ENCODE measurements around the gene SYNPO.

Gene SYNPO

DNA sequence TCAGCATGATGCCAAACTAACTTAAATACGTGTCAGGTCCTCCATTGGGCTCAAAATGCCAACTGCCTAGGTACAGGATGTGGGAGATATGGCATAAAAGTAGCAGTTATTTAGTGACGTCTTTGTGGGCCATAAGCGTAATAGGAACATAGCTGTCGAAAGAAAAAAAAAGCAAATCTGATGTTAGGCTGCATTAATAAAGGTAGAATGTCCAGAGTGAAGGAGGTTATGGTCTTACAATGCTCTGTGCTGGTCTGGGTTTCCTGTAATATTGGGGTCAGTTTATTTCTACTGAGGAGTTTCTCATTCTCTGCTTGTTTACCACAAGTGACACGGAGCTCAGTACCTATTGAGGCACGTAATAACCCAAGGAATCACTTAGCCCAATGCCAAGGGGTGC, 33.4 kb upstream of the SYNPO start:
- DNase-seq: no peak

DNA sequence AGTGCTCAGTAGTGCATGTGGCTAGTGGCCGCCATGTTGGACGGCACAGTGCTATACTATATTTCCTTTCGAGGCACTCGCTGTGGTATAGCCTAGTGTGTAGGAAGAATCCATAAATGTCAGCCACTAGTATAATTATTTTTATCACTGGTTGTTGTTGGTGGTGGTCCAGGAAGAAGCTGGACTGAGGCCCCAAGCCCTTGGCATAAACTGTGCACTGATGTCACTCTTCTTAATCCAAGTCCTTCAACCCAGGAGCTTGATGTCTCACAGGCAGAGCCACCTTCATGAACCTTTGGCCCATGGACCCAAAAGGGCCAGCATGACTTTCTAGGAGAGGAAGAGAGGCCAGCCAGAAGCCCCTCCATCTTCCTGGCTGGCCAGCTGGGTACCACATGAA, 32.5 kb upstream of the SYNPO start:
- no peak for DNase-seq

DNA sequence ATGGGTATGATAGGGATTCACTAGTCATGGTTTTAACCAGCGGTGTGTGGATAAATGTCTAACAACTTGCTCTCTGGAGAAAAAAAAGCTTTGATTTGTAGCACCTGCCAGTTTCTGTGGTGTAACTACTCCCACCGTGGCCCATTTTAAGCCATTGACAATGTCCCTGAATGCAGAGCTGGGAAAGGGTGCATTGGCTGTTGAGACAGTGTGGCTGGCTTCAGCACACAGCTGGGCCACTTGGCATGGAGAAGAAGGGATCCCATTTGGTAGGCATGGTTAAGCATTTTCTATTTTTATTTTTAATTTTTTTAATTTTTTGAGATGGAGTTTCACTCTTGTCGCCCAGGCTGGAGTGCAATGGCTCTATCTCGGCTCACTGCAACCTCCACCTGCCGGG, 31.5 kb upstream of the SYNPO start:
- no peak for DNase-seq

DNA sequence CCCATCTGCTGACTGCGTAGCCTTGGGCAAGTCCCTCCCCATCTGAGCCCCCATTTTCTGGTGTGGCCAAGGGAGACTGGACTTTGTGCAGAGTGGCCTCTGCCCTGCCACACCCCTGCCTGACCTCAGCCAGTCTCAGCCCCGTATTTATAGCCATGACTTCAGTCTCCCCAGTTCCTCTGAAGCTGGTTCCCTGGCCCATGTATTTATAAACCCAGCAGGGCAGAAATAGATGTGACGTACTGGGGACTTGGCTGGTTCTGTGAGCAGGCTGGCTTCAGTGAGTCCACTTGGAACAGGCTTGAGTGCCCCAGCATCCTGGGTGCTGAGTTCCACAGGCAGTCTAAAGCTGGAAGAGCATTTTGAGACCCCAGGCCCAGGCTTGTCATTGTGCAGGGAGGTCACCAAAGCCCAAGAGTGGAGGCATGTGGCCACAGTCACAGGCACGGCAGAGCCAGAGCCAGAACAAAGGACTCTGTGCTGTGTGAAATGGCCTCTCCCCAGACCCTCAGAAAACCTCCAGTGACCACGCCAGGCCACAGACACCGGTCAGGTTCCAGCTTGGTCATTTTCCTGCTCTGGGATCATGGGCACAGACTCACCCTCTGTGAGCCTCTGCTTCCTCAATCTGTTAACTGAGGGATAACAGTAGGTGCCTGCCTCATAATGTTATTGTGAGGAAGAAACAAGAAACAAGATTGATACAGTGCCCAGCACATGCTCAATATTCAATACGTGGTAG, 30.4 kb upstream of the SYNPO start:
- DNase-seq: no peak

DNA sequence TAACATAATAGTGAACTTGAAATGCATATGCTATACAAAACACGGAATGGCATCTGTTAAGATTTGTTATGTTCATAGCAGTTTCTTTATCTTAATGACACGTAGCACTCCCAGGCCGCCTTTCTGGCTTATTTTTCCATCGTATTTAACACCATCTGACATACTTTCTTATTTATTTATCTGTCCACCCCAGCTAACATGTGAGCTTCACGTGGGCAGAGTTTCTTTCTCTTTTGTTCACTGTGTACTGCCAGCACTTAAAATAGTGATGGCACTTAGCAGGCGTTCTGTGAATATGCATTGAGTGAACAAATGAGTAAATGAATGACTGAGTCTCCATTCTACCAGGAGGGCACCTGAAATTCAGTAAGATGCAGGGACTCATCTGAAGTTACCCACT, 29.4 kb upstream of the SYNPO start:
- no peak for DNase-seq

DNA sequence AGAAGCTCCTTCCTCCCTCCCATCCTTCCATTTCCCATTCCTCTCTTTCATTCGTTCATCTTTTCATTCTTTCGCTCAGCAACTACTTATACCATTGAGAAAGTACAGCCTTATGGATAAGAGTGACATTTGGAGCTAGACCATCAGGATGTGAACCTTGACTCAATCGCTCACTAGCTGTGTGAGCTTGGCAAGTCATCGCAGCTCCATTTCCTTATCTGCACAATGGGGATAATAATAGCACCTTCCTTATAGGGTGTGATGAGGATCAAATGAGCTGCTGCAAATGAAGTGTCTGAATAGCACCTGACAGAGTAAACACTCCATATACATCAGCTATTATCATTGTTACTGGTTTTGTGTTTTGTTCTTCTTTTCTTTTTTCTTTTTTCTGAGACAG, 28.1 kb upstream of the SYNPO start:
- DNase-seq: no peak

DNA sequence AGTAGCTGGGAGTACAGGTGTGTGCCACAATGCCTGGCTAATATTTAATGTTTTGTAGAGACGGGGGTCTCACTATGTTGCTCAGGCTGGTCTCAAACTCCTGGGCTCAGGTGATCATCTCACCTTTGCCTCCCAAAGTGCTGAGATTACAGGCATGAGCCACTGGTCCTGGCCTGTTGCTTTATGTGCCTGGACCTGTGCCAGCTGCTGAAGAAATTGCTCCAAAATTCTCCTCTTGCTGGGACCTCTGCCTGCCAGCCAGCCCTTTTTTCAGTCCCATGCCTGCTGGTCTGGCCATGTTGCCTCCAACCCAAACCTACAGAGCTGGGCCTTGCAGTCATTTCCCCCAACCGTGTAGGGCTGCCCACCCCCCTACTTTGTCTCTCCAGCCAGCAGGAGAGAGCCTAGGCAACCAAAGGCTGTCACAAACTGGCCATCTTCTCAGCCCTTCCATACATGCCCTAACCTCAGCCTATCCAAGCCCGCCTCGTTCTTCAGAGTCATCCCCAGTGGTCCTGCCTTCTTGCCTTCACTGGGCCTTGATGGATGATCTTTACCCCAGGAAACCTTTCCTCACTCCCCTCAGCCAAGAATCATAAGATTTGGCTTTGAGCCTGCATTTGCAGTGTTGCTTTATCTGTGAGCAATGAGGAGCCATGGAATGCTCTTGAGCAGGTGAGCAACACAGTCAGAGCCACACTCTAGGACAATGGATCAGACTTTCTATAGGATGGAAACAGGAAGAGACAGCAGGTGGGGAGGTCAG, 27.4 kb upstream of the SYNPO start:
- no peak for DNase-seq

DNA sequence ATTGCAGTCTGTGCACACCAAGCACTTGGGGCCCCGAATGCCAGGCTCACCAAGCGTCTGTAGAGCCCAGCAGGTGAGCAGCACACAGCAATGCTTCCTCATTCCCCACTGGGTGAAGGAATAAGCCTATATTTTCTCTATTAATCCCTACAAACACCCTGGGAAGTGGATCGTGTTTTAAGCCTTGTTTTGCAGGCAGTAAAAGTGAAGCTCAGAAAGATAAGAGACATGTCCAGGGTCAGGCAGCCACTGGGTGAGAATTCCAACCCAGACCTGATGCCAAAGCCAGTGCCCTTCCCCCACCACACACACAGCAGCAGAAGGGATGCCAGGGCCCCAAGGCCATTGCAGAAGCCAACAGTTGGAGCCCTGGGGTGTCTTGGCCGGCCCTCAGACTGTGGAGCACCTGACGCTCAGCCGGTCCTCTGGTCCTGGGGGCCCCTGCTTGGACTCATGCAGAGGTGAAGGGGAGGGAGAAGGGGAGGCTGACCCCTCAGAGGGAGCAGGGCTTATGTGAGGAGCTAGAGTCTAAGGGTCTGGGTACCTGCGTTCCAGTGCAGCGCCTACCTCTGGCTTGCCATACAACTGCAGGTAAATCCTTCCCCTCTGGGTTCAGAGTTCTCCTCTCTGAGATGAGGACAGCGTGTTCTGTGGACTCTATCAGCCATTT, 26.3 kb upstream of the SYNPO start:
- DNase-seq: no peak

DNA sequence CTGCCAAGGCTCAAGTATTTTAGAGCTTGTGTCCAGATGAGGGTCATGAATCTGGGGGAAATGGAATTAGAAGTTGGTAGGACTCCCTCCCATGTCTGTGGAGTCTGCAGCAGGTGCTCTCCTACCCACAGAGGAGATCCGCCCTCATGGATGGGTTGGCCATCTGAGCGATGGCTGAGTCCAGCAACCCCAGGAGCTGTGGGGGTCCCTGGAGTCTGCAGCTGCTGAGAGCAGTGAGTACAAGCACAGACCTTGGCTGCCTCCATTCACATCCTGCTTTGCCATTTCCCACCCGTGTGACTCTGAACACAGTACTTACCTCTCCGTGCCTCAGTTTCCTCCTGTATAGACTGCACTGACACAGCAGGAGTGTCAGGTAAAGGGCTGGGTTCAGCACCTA, 25.8 kb upstream of the SYNPO start:
- no peak for DNase-seq

DNA sequence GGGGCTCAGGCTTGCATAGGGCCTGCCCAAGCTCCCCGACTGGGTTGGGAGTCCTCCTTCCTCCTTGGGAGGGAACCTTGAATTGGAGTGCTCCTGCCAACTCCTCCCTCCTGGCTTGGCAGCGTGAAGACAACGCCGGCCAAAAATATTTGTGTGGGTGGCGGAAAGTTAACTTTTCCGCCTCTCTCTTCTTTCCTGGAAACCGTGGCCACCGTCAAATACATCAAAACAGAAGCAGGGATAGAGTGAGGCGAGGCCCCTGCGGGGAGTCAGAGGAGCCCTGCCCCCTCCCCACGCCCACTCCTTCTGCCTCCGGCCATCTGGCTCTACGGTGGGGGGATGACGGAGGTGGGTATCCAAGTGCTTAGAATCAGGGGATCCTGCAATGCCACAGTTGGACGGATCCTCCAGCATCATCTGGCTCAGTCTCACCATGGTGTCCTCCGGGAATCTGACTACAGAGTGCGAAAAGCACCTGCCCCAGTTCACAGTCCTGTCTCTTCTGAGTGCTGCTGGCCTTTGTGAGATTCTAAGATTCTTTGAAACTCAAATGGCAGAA, 25.2 kb upstream of the SYNPO start:
- peak; percentile 83 for DNase-seq

DNA sequence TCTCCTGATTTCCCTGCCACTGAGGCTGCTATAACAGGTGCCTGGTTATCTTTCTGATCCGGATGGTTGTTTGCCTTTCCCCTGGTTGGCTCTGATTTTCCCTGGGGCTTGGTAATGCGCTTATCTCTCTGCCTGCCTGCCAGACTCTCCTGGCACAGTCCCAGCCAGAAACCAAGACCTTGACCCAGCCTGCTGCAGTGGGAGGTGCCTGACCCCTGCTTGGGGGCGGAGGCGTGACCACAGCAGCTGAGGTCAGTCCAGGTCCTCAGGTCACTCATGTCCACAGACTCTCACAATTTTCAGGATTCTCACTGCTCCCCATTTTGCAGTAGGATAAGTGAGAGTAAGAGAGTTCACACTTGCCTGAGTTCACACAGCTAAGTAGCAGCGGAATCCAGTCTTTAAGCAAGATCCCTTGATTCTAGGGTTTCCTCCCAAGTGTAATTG, 24.4 kb upstream of the SYNPO start:
- peak; percentile 92 for DNase-seq

DNA sequence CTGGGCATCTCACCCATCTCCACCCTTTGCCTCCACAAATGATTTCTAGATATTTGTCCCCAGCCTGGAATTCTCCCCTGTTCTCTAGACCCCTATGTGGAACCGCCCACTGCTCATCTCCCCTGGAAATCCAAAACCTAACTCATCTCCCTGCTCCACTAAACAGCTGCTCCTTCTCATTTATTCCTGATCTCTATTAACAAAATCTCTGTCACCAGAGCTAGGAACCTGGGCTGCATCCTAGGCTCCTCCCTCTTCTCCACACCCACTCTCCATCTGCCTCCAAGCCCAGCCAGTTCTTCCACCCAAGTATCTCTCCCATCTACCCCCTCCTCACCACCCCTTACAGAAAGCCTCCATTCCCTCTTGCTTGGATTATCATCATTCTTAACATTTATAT, 24.0 kb upstream of the SYNPO start:
- peak; percentile 92 for DNase-seq

DNA sequence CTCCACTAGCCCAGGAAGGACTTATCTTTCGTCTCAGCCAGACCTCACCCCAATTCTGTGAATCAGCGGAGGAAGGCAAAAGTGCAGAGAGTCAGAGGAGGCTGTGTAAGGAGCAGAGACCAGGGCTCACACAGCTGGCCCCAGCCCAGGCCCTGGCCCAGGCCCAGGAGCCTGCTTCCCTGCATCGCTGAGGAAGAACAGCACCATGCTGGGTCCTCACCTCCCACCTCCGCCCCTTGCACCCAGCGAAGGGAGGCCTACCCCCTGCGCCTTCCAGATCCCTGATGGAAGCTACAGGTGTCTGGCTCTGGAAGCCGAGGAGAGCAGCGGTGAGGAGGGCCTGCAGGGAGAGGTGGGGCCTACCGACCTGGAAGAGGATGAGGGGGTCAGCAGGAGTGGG, 22.3 kb upstream of the SYNPO start:
- DNase-seq: no peak

DNA sequence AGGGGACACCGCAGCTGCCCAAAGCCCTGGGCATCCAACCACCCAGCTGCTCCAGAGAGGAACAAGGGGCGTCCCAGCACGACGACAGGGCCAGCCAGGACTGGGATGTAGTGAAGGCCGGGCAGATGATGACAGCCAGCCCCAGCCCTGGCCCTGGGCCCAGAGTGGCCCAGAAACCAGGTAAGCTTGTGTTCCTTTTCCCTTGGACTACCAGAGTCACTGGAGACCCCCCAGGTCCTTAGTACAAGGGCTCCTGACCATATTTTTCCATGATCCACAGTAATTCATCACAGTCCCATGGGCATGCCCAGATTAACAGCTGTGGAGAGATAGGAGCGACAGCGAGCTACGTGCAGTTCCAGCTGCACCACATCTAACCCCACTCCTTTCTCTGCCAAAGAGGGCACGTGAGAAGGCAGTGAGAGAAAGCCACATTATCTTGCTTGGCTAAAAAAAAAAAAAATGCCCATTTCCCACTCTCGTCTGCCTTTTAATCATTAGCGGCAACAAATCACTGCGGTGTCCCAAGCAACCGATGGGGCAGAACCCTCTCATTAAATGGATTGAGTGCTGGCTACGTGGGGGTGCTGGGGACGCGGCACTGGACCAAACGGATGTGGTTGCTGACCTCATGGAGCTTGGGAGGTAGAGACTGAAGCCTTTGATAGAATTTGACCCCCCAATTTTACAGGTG, 21.7 kb upstream of the SYNPO start:
- DNase-seq: peak; percentile 43

DNA sequence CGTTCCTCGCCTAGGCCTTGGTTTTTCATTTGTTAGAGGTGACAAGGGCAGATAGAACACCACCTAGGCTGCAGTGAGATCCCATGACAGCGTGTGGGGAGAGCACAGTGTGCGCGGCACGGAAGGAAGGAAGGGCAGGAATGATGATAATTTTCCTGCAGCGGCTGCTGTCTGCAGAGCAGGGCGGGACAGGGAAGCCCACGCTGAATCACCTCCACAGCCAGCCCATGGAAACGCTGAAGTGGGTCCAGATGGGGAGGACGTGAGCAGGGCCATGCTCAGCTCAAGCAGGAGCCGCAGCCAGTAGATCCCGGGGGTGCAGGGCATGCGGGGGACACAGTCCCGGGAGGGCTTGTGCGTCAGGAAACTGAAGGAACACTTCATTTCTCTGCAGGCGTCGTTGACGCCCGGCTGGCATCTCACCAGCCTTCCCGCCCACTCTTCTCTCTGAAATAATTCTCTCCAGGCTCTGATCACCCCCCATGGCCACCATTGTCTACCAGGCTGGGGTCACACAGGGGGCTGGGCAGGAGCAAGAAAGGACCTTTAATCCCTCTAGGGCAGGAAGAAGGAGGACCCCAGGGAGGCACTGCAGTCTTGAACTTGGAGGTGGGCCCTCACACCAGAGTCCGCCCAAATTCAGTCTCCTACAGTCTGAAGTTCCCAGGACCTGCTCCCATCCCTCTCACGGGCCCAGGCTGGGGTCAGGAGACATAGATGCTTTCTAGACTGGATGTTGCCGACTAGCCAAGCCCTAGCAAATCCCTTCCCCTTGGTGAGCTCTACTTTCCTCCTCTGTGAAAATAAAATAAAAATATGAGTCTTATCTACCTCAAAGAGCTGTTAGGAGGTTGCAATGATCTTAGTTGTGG, 20.9 kb upstream of the SYNPO start:
- DNase-seq: no peak

DNA sequence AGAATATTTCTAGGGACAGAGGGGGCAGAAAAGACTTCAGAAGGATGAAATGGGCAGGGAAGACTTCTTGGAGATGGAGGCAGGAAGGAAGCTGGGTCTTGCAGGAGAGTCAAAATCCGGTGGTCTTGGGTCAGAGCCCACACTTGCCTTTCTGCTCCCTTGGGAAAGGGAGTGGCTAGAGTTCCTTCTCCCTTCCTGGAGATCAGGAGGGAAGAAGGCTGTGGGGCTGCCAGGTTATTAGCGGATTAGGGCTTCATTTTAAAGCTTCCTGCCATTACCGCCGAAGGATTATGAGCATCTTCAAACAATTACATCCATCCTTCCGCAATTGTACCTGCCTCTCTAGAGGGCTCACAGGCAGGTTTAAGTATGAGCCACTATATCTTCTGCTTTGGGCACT, 19.2 kb upstream of the SYNPO start:
- DNase-seq: no peak

DNA sequence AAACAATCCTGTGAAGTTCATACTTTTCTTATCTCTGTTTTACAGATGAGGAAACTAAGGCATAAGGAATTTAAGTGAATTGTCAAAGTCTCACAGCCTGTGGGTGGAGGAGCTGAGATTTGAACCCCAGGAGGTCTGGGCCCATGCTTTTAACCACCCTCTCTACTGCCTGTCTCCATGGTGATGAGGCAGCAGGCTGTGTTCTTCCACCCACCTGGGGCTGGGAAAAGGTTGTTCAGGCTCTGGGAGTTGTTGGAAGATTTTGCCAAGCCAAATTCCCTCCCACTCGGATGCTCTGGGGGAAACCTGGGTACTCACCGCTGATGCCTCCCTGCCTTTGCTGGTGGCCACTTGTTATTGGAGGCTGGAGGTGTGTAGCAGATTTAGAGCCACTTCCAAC, 18.3 kb upstream of the SYNPO start:
- no peak for DNase-seq

DNA sequence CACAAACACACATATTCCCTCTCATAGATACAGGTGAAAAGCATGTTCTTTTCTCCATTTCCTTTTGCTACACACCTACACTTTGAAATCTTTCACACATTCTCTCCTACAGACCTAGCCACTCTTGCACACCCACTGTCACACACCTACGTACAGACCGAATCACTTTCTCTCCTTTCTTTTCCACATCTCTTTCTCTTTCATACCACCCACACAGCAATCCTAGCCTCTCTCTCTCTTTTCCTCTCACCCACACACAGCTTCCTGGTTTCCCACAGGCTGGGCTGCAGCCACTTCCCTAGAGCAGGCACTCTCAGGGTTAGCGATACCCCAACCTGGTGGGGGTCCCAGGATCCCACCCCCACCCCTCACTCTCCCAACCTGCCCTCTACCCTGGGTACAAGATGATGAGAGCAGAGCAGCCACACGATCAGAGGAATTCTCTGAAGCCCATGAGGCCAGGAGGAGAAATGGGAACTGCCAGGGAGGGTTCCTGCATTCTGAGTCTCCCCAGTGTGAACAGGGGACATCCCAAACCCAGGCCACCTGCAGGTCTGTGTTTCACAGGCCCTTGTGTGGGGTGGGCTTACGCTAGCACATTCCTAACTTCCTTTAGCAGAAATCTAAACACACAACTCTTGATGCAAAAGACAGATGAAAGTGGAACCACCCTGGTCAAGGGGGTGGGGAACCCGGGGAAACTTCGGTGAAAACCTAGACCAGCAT, 17.1 kb upstream of the SYNPO start:
- no peak for DNase-seq

DNA sequence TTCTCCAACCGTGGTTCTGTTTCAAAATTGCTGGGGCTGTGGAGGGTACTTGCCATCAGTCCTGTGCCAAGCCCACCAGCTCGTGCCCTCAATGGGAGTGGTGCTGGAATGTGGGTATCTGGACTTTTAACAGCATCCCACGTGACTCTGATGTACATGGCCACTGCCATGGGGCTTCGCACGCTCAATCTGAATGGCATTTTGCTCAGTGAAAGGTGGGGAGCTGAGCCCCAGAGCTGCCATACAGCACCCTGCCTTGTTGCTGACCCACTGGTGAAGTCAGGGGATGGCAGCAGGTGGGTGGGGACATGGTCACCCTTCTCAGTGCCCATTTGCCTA, 16.6 kb upstream of the SYNPO start:
- DNase-seq: no peak

DNA sequence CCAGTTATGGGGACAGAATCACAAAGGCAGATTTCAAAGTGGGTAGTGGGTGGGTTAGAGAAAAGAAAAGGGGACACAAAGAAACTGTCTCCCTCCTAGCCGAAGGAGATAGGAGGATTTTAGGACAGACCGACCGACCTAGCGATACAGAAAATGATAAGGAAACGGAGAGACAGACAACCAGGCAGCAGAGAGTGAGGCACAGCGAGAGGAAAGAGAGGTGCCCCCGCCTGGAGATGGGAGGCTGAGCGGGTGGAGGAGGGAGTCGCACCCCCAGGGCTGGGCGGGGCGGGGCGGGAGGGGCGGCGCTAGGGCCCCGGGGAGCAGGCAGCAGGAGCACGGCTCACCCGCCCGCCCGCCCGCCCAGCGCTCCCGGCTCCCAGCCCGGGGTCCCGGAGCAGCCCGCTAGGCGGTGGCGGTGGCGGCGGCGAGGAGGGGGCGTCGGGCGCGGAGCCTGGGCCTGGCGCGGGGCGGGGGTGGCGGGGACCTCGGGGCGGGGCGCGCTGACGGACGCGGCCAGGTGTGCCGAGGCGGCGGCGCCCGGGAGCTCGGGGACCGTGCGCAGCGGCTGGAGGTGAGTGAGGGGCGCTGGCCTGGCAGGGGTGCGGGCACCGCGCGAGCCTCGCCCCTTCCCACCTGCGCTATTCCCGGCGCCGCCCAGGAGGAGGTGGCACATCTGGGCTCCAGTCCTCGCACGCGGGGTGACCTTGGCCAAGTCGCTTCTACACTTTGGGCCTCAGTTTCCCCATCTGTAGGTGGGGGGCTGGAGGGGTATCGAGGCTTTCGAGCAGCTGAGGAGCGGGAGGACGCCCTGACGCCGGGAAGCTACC, 15.9 kb upstream of the SYNPO start:
- DNase-seq: no peak

DNA sequence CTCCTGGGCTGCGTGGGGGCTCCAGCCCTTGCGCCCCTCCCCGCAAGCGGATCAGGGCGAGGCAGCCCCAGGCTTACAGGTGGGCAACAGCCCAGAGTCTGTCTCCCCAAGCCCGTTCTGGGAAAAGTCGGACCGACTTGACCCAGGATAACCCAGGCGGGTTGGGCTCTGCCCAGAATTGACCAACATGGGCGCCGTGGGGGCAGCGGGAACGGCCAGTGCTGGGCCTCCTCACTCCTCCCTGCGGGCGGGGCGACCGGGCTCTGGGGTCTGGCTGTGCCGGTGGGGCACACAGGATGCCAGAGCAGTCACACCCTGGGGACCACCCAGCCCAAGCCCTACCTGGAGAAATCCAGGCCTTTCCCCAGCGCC, 15.3 kb upstream of the SYNPO start:
- DNase-seq: no peak
